ENCODE measurements around the gene C1QTNF5.

Gene C1QTNF5

DNA sequence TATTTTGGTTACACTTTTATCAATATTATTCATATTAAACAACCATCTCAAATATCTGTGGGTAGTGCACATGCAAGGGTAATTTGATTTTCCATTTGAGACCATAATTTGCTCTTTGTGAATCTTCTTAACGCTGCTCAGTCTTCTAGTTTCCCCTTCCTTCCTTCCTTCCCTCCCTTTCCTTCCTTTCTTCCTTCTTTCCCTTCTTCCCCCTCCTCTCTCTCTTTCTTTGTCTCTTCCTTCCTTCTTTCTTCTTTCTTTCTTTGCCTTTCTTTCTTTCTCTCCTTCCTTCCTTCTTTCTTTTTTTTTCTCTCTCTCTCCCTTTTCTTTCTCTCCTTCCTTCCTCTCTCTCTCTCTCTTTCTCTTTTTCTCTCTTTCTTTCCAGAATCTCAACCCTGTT is 10.4 kb downstream of the C1QTNF5 start:
- H3K4me3 ChIP-seq (ENCODE audit: low read depth, low read length), result no peak overlapping the region
- TF ChIP-seq, protein P1, sequence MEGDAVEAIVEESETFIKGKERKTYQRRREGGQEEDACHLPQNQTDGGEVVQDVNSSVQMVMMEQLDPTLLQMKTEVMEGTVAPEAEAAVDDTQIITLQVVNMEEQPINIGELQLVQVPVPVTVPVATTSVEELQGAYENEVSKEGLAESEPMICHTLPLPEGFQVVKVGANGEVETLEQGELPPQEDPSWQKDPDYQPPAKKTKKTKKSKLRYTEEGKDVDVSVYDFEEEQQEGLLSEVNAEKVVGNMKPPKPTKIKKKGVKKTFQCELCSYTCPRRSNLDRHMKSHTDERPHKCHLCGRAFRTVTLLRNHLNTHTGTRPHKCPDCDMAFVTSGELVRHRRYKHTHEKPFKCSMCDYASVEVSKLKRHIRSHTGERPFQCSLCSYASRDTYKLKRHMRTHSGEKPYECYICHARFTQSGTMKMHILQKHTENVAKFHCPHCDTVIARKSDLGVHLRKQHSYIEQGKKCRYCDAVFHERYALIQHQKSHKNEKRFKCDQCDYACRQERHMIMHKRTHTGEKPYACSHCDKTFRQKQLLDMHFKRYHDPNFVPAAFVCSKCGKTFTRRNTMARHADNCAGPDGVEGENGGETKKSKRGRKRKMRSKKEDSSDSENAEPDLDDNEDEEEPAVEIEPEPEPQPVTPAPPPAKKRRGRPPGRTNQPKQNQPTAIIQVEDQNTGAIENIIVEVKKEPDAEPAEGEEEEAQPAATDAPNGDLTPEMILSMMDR (IDR thresholded peaks at IDR 0.05; ENCODE audit: low read depth, low read length), result no peak
- TF ChIP-seq POLR2A (IDR thresholded peaks at IDR 0.05; ENCODE audit: extremely low read depth, insufficient read length), result no peak
- TF ChIP-seq, protein P2, sequence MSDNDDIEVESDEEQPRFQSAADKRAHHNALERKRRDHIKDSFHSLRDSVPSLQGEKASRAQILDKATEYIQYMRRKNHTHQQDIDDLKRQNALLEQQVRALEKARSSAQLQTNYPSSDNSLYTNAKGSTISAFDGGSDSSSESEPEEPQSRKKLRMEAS (IDR thresholded peaks at IDR 0.05; ENCODE audit: low read depth, low read length), result no peak
- no peak for TF ChIP-seq MYC (IDR thresholded peaks at IDR 0.05; ENCODE audit: low read depth, low read length)
- DNase-seq (ENCODE audit: low read depth), result no peak

DNA sequence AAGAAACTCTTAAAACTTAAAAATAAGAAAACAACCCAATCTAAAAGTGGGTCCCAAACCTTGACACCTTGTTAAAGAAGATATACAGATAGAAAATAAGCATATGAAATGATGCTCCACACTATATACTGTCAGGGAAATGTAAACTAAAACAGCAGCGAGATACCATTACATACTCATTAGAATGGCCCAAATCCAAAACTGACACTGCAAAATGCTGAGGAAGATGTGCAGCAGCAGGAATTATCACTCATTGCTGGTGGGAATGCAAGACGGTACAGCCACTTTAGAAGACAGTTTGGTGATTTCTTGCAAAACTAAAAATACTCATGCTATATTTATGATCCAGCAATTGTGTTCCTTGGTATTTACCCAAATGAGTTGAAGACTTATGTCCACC is 11.4 kb downstream of the C1QTNF5 start:
- DNase-seq (ENCODE audit: low read depth), result no peak
- TF ChIP-seq, protein P2 (IDR thresholded peaks at IDR 0.05; ENCODE audit: low read depth, low read length), result no peak
- TF ChIP-seq POLR2A (IDR thresholded peaks at IDR 0.05; ENCODE audit: extremely low read depth, insufficient read length), result no peak
- TF ChIP-seq MYC (IDR thresholded peaks at IDR 0.05; ENCODE audit: low read depth, low read length), result no peak
- TF ChIP-seq, protein P1 (IDR thresholded peaks at IDR 0.05; ENCODE audit: low read depth, low read length), result no peak
- H3K4me3 ChIP-seq (ENCODE audit: low read depth, low read length), result no peak overlapping the region

DNA sequence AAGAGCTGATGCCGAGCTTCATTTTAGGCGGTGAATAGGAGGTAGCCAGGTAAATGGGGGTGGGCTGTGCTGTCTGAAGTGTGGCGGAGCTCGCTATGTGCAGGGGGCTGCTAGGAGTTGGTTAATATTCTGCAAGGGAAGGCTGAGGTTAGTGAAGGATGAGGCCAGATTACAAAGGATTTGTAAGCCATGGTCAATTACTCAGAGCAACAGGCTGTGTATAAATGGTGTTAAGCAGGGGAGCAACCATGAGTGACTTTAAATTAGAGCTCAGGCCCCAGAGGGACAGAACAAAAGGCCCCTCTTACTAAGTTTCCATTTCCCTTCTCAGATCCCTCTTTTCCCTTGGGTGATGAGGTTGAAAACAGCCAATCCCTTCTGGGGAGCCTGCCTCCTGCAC is 16.5 kb downstream of the C1QTNF5 start:
- no peak for DNase-seq (ENCODE audit: low read depth)
- no peak overlapping the region for H3K4me3 ChIP-seq (ENCODE audit: low read depth, low read length)

DNA sequence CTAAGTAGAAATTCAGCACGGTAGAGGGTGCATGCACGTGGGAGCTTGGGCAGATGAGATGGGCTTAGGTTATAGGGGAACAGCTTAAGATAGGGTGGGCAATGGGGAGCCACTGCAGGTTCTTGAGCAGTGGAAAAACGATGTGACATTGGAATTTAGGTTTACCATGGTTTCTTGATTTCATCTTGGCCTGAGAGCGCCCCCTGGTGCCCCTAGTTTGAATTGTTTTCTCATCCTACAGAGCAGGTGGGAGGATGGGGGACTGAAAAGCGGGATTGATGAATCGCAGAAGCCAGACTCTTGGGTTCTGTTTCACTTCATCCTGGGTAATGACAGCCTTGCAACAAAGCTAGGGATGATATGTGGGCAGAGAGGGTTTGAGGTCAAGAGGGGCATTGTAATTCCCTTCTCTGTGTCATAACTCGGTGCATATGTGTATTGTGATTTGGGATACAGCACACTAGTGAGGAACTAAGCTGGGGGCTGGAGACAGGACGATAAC is 17.1 kb downstream of the C1QTNF5 start:
- no peak overlapping the region for H3K4me3 ChIP-seq (ENCODE audit: low read depth, low read length)
- TF ChIP-seq MYC (IDR thresholded peaks at IDR 0.05; ENCODE audit: low read depth, low read length) (peak; percentile 48; the same call in 1 of the 2 replicates), POLR2A (IDR thresholded peaks at IDR 0.05; ENCODE audit: extremely low read depth, insufficient read length) (no peak)
- TF ChIP-seq, protein P2 (IDR thresholded peaks at IDR 0.05; ENCODE audit: low read depth, low read length), result peak; percentile 54
- TF ChIP-seq, protein P1 (IDR thresholded peaks at IDR 0.05; ENCODE audit: low read depth, low read length), result peak; percentile 75
- DNase-seq (ENCODE audit: low read depth), result peak; percentile 79

More for the DNA sequence above, 16.5 kb downstream of the C1QTNF5 start:
- TF ChIP-seq, protein P1 (IDR thresholded peaks at IDR 0.05; ENCODE audit: low read depth, low read length), result no peak
- TF ChIP-seq MYC (IDR thresholded peaks at IDR 0.05; ENCODE audit: low read depth, low read length) (no peak), POLR2A (IDR thresholded peaks at IDR 0.05; ENCODE audit: extremely low read depth, insufficient read length) (no peak)
- TF ChIP-seq, protein P2 (IDR thresholded peaks at IDR 0.05; ENCODE audit: low read depth, low read length), result no peak

DNA sequence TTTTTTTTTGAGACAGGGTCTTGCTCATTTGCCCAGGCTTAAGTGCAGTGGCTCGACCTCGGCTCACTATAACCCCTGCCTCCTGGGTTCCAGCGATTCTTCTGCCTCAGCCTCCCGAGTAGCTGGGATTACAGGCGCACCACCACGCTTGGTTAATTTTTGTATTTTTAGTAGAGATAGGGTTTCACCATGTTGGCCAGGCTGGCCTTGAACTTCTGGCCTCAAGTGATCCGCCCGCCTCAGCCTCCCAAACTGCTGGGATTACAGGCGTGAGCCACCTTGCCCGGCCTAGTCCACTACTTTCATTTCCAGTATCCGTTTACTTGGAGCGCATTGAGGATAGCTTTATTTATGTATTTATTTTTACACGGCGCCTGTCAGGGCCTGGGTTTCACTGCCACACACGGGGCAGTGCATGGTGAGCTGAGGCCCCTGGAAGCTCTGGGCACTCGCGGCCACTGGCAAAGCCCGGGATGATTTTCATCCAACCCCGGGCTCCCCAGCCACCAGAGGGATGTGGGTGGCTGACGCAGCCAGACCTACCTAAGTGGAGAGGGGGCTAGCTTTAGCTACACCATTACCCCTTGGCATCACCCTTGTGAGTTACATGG is 17.7 kb downstream of the C1QTNF5 start:
- DNase-seq (ENCODE audit: low read depth), result no peak
- H3K4me3 ChIP-seq (ENCODE audit: low read depth, low read length), result no peak overlapping the region
- TF ChIP-seq POLR2A (IDR thresholded peaks at IDR 0.05; ENCODE audit: extremely low read depth, insufficient read length) (no peak), MYC (IDR thresholded peaks at IDR 0.05; ENCODE audit: low read depth, low read length) (no peak)
- TF ChIP-seq, protein P1 (IDR thresholded peaks at IDR 0.05; ENCODE audit: low read depth, low read length), result no peak
- TF ChIP-seq, protein P2 (IDR thresholded peaks at IDR 0.05; ENCODE audit: low read depth, low read length), result no peak
